ENCODE data around the gene KDM6A.

Gene KDM6A

DNA sequence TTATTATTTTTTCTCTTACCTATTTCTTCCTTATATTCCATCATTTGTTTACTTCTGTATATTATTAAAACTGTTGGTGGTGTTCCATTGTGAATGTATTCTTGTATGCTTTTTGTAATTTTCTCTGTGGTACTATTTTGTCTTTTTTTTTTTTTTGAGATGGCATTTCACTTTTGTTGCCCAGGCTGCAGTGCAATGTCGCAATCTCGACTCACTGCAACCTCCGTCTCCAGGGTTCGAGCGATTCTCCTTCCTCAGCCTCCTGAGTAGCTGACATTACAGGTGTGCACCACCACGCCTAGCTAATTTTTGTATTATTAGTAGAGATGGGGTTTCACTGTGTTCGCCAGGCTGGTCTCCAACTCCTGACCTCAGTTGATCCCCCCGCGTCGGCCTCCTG is 8.6 kb downstream of the KDM6A start:
- TF ChIP-seq, protein P1, sequence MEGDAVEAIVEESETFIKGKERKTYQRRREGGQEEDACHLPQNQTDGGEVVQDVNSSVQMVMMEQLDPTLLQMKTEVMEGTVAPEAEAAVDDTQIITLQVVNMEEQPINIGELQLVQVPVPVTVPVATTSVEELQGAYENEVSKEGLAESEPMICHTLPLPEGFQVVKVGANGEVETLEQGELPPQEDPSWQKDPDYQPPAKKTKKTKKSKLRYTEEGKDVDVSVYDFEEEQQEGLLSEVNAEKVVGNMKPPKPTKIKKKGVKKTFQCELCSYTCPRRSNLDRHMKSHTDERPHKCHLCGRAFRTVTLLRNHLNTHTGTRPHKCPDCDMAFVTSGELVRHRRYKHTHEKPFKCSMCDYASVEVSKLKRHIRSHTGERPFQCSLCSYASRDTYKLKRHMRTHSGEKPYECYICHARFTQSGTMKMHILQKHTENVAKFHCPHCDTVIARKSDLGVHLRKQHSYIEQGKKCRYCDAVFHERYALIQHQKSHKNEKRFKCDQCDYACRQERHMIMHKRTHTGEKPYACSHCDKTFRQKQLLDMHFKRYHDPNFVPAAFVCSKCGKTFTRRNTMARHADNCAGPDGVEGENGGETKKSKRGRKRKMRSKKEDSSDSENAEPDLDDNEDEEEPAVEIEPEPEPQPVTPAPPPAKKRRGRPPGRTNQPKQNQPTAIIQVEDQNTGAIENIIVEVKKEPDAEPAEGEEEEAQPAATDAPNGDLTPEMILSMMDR (conservative IDR thresholded peaks at IDR 0.05; ENCODE audit: low read depth, low read length), result no peak
- peaks cover 7% of the 10 kb centered on the region; the same call in 1 of the 2 replicates for H4K20me1 ChIP-seq (ENCODE audit: insufficient read depth)
- H3K79me2 ChIP-seq (ENCODE audit: insufficient read depth, low read depth), result peaks cover 100% of the 10 kb centered on the region
- no peak overlapping the region for H3K4me3 ChIP-seq (IDR thresholded peaks at IDR 0.05; ENCODE audit: insufficient read depth, low read depth, low read length)
- H3K4me2 ChIP-seq, result no peak overlapping the region
- H3K4me1 ChIP-seq (ENCODE audit: low read depth, poor library complexity, severe bottlenecking), result peaks cover 24% of the 10 kb centered on the region
- H3K9ac ChIP-seq, result no peak overlapping the region
- no peak overlapping the region for H3K27ac ChIP-seq
- H3K36me3 ChIP-seq (ENCODE audit: insufficient read depth), result no peaks in the 10 kb centered on the region
- no peak overlapping the region for H2AFZ ChIP-seq (ENCODE audit: low read depth)
- no peaks in the 10 kb centered on the region for H3K27me3 ChIP-seq (ENCODE audit: insufficient read depth, low read depth)

DNA sequence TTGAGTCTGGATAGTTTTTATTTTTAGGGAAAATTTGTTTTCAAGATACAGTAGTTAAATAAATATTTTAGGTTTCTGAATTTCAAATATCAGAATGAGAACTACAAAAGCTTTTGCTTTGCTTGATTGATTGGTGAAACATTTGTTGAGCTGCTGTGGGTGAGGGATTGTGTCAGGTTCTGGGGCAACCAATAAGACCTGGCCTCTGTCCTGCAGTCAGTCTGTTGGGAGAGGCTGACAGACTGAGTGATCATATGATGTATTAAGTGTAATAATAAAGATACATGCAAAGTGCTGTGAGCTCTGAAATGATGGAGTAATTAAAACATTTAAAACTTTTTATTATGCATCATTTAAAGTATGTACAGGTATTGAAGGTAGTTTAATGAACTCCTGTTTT is 9.6 kb downstream of the KDM6A start:
- H3K27ac ChIP-seq, result no peak overlapping the region
- no peak overlapping the region for H2AFZ ChIP-seq (ENCODE audit: low read depth)
- H3K9ac ChIP-seq, result no peak overlapping the region
- no peaks in the 10 kb centered on the region for H3K36me3 ChIP-seq (ENCODE audit: insufficient read depth)
- peaks cover 7% of the 10 kb centered on the region; the same call in 1 of the 2 replicates for H4K20me1 ChIP-seq (ENCODE audit: insufficient read depth)
- H3K4me3 ChIP-seq (IDR thresholded peaks at IDR 0.05; ENCODE audit: insufficient read depth, low read depth, low read length), result no peak overlapping the region
- TF ChIP-seq, protein P1 (conservative IDR thresholded peaks at IDR 0.05; ENCODE audit: low read depth, low read length), result no peak
- H3K4me1 ChIP-seq (ENCODE audit: low read depth, poor library complexity, severe bottlenecking), result peaks cover 15% of the 10 kb centered on the region
- no peak overlapping the region for H3K4me2 ChIP-seq
- no peaks in the 10 kb centered on the region for H3K27me3 ChIP-seq (ENCODE audit: insufficient read depth, low read depth)
- H3K79me2 ChIP-seq (ENCODE audit: insufficient read depth, low read depth), result peaks cover 100% of the 10 kb centered on the region

DNA sequence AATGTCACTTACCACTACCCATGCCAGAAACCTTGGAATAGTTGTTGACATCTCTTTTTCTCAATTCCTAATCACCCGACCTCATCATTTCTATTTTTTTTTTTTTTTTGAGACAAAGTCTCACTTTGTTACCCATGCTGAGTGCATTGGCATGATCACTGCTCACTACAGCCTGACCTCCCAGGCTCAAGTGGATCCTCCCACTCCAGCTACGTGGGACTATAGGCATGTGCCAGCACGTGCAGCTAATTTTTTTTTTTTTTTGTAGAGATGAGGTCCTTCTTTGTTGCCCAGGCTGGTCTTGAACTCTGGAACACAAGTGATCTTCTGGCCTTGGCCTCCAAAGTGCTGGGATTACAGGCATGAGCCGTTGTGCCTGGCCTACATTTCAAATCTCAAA is 12.0 kb downstream of the KDM6A start:
- Histone ChIP-seq H3K79me2 (ENCODE audit: insufficient read depth, low read depth) (peaks cover 100% of the 10 kb centered on the region), H3K4me2 (no peak overlapping the region), H3K36me3 (ENCODE audit: insufficient read depth) (no peaks in the 10 kb centered on the region), H3K27ac (no peak overlapping the region), H3K4me3 (IDR thresholded peaks at IDR 0.05; ENCODE audit: insufficient read depth, low read depth, low read length) (no peak overlapping the region), H3K4me1 (ENCODE audit: low read depth, poor library complexity, severe bottlenecking) (no peaks in the 10 kb centered on the region), H2AFZ (ENCODE audit: low read depth) (no peak overlapping the region), H3K27me3 (ENCODE audit: insufficient read depth, low read depth) (no peaks in the 10 kb centered on the region), H4K20me1 (ENCODE audit: insufficient read depth) (0 out of 2 replicates have a peak, but pooled peaks cover 7% of the 10 kb centered on the region), H3K9ac (no peak overlapping the region)
- TF ChIP-seq, protein P1 (conservative IDR thresholded peaks at IDR 0.05; ENCODE audit: low read depth, low read length), result no peak

DNA sequence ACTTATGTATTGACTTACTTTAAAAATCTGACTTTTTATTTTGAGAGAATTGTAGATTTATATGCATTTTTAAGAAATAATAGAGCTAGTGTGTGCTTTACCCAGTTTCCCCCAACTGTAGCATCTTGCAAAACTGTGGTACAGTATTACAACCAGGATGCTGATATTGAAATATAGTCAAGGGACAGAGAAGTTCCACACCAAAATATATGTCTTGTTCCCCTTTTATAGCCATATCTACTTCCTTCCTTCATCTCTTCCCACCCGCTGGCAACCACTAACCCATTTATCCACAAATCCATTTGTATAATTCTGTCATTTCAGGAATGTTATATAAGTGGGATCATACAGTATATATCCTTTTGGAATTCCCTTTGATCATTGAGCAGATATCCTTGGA is 16.8 kb downstream of the KDM6A start:
- Histone ChIP-seq H3K4me3 (IDR thresholded peaks at IDR 0.05; ENCODE audit: insufficient read depth, low read depth, low read length) (no peak overlapping the region), H3K27ac (no peak overlapping the region), H3K4me2 (no peak overlapping the region)

More for the DNA sequence above, 16.8 kb downstream of the KDM6A start:
- Histone ChIP-seq H3K4me1 (ENCODE audit: low read depth, poor library complexity, severe bottlenecking) (no peaks in the 10 kb centered on the region), H3K79me2 (ENCODE audit: insufficient read depth, low read depth) (peaks cover 98% of the 10 kb centered on the region), H4K20me1 (ENCODE audit: insufficient read depth) (0 out of 2 replicates have a peak, but pooled peaks cover 13% of the 10 kb centered on the region), H3K9ac (no peak overlapping the region), H3K36me3 (ENCODE audit: insufficient read depth) (no peaks in the 10 kb centered on the region), H3K27me3 (ENCODE audit: insufficient read depth, low read depth) (no peaks in the 10 kb centered on the region), H2AFZ (ENCODE audit: low read depth) (no peak overlapping the region)
- TF ChIP-seq, protein P1 (conservative IDR thresholded peaks at IDR 0.05; ENCODE audit: low read depth, low read length), result no peak

Data from KMS-11 (cell line).